Bronchus fibroblast of lung (primary cell): ENCODE measurements around the gene RELN. TPM values are rescaled to one million over a fixed set of nuclear protein-coding genes. Genes with fewer than 3 reads are reported as not detected.

Experiments used
- total RNA-seq: library from RNA; depleted of rRNA; stranded (reverse); fragments of >200 nt; gene quantifications from 2 replicates; pipeline ENCODE4 v1.2.3, GENCODE V29; 2015

RELN gene
- total RNA-seq, result 1.2 and 1.3 TPM in 2 replicates

DNA sequence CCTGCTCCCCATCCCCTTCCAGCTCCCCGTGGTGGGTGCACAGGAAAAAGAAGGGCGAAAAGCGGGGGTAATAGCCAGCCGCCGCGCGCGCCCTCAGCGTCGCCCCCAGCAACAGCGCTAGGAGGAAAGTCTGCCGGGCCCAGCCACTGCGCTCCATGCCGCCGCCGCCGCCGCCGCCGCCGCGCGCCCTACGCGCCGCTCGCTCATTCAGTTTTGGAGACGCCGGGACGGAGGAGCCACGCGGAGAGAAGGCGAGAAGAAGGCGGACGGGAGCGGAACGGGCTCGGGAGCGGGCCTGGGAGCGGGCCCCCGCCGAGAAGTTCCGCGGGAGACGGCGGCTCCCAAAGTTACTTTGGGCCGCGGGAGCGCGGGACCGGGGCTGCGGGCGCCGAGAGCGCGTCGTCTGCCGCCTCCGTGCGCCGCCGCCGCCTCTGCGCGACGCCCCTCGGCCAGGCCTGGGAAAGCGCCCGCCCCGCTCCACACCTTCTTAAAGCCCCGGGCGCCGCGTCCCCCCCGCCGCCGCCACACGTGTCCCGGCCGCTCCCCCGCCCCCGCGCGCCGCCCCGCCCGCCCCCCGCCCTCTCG, at the start of gene RELN:
RELN (minus strand) TSS at position 459 of the 585 bp plus-strand sequence; CDS start at position 157, 302 bp downstream.

DNA sequence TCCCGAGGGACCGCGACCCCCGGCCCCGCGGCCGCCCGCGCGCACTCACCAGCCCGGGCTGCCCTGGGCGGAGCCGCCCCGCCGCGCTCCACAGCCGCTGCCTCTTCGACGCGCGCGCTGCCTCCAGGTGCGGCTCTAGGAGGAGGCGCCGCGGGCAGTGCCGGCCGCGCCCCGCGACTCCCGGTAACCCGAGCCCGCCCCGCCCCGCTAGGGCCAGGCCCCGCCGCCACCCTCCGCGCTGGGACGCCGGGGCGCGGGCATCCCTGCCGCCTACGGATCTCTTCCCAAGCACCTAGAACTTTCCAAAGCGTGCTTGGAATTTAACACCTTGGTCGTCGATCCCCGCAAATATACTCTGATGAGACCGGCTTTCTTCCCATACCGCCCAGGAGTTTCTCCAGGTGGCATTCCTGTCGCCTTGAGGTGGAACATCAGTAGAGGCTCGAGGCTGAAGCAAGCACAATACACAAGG, 543.4 kb downstream of the RELN start, which contains the start of gene SLC26A5:
SLC26A5 (minus strand) TSS at position 159 of the 472 bp plus-strand sequence. CDS start 24,693 bp downstream, outside the sequence.

Other genes starting within 250 kb of the RELN start
- gene ORC5, start 218.4 kb upstream of the RELN start, total RNA-seq, result 12.9 and 15.6 TPM in 2 replicates